Endothelial cell of umbilical vein (primary cell): ENCODE data around the gene CTPS1.

Experiments used
- CTCF ChIP-seq, 2 donors: IDR thresholded peaks; 1 replicate in 1 of 2; 2 replicates in 1 of 2; pipeline ENCODE4 v1.5.1; 2011; ENCODE audit warnings: low read length in 2 of 2, mild to moderate bottlenecking in 2 of 2, moderate library complexity in 2 of 2, control low read depth in 1 of 2, inconsistent platforms in 1 of 2, low read depth in 1 of 2; ENCODE audit not compliant: insufficient read depth in 1 of 2; ENCODE audit errors: extremely low read depth in 1 of 2
- EZH2 ChIP-seq: IDR thresholded peaks from 2 replicates; pipeline ENCODE4 v1.6.1; 2012; ENCODE audit warnings: borderline replicate concordance, low read depth, mild to moderate bottlenecking, moderate library complexity, low read length, inconsistent platforms; ENCODE audit not compliant: severe bottlenecking
- FOS ChIP-seq: IDR thresholded peaks from 2 replicates; pipeline ENCODE4 v1.6.1; 2011; ENCODE audit warnings: mild to moderate bottlenecking, low read length, moderate library complexity, borderline replicate concordance; ENCODE audit not compliant: insufficient read depth
- JUN ChIP-seq: IDR thresholded peaks from 2 replicates; pipeline ENCODE4 v1.6.1; 2011; ENCODE audit warnings: borderline replicate concordance, low read depth; ENCODE audit not compliant: insufficient read length, insufficient read depth
- POLR2A ChIP-seq: IDR thresholded peaks from 2 replicates; pipeline ENCODE4 v1.6.1; 2012; ENCODE audit warnings: low read depth, mild to moderate bottlenecking, control low read depth, low read length
- POLR2AphosphoS5 ChIP-seq: IDR thresholded peaks from 2 replicates; pipeline ENCODE4 v1.6.1; 2012; ENCODE audit warnings: low read depth, mild to moderate bottlenecking, control low read depth, low read length, moderate library complexity; ENCODE audit not compliant: insufficient read depth

- TF ChIP-seq POLR2A (no peak), CTCF (IDR thresholded peaks at IDR 0.05; ENCODE audit: extremely low read depth in 1 of 2, insufficient read depth in 1 of 2, low read depth in 1 of 2, low read length in 2 of 2) (no peak), JUN (no peak), EZH2 (no peak), FOS (no peak), POLR2AphosphoS5 (no peak)
Measured at GRCh38 chr1:40997096-40997495, 17.6 kb downstream of the CTPS1 start.
